HCEC 1CT (cell line): ENCODE data around the gene CRY2.

Experiments
- DNase-seq: peaks from one replicate; pipeline ENCODE4 v3.0.0-alpha.2; 2017

The CRY2 gene

DNA sequence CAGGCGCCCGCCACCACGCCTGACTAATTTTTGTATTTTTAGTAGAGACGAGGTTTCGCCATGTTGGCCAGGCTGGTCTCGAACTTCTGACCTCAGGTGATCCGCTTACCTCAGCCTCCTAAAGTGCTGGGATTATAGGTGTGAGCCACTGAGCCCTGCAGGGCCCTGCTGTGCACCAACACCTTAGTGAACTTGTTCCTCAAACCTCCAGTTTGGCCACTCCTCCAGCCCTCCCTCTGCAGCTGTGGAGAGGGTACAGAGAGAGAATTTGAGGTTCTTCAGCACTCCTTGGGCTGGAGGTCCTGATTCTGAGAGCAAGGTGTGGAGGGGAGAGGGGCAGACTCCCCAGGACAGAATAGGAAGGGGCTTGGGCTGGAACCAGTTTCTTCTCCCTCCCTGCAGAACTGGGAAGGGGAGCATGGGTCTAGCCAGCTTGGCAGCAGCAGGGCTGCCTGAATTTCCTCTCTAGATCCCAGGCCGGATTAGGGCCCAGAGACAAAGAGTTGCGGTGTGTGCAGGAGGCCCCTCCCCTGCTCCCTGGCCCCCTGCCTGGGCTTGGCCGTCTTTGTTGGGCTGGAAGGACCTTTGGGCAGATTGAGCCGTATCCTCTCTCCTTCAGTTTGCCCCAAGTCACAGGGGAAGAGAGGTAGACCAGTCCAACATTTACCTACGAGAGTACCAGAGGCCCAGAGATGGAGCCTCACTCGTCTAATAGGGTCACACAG lies 72.7 kb downstream of the CRY2 start:
- no peak for DNase-seq

DNA sequence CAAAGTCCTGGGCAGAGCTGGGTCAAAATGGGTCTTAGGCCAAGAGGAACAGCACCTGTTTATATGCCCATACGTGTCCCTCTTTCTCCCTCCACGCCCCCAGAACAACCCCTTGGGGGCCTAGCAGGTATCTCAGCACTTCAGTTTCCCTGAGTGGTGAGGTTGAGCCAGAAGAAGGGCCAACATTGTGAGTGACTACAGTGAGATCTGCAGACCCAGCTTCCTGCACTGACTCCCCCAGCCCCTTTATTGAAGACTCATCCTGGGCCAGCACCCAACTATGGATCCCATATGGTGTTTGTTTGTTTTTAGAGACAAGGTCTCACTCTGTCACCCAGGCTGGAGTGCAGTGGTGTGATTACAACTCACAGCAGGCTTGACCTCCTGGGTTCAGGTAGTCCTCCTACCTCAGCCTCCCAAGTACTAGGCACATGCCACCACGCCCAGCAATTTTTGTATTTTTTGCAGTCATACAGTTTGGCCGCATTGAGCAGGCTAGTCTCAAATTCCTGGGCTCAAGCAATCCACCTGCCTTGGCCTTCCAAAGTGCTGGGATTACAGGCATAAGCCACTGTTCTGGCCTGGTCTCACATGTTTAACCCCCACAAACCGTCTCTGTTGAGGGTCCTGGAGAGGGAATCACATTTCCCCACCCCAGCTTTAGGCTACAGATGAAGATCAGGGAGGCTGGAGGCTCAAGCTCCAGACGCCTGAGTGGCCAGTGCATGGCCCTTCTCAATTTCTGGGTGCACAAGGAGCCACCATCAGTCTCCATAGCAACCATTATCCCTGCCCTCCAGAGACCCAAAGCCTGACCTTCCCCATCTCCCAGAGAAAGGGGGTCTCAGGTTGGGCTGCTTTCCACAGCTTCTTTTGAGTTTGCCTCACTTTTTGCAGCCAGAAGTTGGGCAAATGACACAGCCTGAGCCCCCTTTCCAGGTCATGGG lies 73.5 kb downstream of the CRY2 start:
- no peak for DNase-seq

DNA sequence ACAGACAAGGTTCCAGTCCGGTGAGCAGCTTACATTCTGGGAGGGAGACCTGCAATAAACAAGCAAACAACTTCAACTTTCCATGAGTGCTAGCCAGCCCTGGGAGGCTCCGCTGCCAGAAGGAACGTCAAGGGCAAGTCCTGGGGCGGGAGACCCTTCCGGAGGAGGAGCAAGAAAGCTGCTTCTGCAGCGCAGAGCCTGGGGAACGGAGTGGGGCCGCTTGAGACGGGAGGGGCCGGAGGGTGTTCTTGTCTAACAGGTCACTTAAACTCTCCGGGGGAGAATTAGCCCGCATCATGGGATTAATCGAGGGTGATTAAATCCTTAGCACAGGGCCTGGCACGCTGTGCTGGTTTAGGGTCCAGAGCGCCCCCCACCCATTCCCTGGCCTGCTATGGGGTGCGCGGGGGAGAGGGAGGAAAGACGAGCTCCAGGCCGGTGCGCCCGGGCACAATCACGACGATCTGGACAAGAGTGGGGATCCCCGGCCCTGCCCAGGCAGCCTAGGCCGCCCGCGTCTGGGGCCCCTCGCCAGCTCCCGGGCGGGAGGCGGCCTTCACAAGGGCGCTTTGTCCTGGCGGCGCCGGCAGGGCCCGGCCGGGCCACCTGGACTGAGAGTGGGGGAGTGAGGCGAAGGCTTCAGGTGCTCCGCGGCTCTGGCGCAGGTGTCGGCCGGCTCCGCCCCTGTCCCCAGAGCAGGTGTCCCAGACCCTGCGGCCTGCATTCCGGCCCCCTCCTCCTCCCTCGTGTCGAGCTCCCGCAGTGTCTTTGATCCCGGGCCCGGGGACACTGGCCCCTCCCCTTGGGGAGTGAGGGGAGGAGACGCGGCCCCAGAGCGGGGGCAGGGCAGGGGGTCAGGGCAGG lies 74.5 kb downstream of the CRY2 start:
- DNase-seq, result no peak

DNA sequence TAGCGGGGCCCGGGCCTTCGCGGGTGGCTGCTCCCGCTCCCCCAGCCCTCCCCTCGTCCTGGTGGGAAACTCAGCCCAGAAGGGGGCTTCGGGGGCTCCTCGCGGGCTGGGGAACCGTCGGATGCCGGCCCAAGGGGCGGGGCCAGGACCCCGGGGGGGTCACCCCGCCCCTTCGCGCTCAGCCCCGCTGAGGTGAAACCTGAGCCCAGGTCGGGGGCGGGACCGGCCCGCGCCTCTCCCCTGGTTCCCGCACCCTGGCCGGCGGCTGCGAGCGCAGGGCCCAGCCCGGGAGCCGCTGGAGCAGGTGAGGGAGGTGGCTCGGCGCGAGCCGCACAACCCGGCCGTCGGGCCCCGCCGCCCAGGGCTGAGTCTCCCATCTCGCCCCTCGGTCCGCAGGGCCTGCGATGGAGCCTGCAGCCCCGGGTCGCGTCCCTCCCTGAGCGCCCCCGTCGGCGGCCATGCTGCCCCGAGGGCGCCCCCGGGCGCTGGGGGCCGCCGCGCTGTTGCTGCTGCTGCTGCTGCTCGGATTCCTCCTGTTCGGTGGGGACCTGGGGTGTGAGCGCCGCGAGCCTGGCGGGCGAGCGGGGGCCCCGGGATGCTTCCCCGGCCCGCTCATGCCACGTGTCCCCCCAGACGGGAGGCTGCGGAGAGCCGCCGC lies 75.3 kb downstream of the CRY2 start, which contains the start of gene LARGE2:
Gene LARGE2 (plus strand): TSS at position 232 of the 658 bp plus-strand sequence. CDS start 227 bp downstream, at position 459.
- DNase-seq, result no peak

DNA sequence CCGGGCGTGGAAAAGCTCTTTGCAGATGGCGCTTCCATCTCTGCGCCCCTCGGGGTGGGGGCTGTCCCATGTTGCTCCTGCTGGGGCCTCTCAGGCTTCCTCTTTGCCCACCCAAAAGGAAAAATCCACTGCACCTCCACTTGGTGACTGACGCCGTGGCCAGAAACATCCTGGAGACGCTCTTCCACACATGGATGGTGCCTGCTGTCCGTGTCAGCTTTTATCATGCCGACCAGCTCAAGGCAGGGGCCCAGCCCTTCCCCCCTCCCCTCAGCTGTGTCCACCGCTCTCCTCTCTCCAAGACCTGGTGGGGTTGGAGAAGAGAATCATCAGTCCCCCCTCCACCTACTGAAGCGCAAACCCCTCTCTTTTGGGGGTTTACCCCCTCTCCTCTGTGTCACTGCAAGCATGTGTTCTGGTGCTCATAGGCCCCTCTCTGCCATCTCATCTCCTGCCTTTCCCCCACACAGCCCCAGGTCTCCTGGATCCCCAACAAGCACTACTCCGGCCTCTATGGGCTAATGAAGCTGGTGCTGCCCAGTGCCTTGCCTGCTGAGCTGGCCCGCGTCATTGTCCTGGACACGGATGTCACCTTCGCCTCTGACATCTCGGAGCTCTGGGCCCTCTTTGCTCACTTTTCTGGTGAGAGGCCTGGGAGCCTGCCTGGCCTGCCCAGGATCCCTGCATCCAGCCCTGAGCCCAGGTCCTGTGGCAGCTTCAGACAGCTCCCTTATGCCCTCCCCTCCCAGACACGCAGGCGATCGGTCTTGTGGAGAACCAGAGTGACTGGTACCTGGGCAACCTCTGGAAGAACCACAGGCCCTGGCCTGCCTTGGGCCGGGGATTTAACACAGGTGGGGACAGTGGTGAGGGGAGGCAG lies 77.0 kb downstream of the CRY2 start:
- DNase-seq, result no peak

DNA sequence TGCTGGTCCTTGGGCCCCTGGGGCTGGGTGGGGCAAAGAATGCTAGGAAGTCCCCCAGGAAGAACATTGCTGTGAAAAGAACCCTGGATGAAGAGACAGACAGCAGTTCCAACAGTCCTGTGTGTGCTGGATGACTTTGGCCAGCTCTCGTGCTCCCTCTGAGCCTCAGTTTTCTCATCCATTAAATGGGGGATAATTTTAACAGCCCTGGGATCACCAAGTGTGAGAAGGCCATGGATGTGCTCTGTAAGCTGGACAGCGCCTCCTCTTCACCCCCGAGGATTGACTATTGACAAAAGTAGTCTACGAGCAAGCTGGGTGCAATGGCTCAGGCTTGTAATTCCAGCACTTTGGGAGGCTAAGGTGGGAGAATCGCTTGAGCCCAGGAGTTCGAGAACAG lies 77.7 kb downstream of the CRY2 start:
- no peak for DNase-seq

DNA sequence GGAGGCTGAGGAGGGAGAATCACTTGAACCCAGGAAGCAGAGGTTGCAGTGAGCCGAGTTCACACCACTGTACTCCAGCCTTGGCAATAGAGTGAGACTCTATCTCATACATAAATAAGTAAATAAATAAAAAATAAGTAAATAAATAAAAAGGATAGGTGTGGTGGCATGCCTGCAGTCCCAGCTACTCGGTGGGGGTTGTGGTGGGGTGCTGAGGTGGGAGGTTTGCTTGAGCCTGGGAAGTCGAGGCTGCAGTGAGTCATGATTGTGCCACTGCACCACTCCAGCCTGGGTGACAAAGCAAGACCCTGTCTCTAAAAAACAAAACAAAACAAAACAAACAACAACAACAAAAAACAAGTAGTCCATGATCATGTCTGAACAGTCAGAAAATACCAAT lies 78.3 kb downstream of the CRY2 start:
- DNase-seq, result no peak

DNA sequence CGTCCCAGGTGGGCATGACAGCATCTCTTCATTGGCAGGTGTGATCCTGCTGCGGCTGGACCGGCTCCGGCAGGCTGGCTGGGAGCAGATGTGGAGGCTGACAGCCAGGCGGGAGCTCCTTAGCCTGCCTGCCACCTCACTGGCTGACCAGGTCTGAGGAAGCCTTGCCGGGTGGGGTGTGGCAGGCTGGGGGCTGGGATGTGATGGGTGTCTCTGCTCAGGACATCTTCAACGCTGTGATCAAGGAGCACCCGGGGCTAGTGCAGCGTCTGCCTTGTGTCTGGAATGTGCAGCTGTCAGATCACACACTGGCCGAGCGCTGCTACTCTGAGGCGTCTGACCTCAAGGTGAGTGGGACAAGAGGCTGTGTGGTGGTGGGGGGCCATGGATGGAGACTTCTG lies 78.7 kb downstream of the CRY2 start:
- DNase-seq, result no peak

DNA sequence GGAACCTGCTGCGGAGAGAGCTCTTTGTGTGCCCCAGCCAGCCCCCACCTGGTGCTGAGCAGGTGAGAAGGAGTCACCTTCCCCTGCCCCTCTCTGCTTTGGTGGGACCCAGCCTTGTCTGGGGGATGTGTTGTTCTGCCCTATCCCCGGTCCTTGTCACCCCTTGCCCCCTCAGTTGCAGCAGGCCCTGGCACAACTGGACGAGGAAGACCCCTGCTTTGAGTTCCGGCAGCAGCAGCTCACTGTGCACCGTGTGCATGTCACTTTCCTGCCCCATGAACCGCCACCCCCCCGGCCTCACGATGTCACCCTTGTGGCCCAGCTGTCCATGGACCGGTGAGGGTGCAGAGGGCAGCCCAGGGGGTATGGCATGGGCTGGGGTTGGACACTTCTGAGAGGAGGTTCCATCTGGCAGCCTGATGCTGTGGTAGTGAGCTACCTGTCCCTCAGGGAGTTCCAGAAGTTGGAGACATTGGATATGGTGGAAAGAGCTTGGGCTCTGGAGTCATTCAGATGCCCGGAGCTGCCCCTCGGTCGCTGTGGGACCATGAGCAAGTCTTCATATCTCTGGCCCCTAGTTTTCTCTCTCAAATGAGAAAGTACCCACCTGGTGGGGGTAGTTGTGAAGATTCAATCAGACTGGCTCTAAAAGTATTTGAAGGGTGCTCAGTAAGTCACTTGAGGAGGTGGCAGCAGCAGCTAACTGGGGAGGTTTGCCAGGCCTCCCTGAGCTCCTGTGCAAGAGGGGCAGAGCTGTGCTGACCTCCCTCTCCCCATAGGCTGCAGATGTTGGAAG lies 79.5 kb downstream of the CRY2 start:
- DNase-seq, result no peak

DNA sequence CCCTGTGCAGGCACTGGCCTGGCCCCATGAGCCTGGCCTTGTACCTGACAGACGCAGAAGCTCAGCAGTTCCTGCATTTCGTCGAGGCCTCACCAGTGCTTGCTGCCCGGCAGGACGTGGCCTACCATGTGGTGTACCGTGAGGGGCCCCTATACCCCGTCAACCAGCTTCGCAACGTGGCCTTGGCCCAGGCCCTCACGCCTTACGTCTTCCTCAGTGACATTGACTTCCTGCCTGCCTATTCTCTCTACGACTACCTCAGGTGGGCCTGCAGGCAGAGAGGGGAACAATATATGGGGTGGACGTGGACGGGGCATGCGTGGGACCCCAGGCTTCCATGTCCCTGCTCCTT lies 80.0 kb downstream of the CRY2 start:
- no peak for DNase-seq

DNA sequence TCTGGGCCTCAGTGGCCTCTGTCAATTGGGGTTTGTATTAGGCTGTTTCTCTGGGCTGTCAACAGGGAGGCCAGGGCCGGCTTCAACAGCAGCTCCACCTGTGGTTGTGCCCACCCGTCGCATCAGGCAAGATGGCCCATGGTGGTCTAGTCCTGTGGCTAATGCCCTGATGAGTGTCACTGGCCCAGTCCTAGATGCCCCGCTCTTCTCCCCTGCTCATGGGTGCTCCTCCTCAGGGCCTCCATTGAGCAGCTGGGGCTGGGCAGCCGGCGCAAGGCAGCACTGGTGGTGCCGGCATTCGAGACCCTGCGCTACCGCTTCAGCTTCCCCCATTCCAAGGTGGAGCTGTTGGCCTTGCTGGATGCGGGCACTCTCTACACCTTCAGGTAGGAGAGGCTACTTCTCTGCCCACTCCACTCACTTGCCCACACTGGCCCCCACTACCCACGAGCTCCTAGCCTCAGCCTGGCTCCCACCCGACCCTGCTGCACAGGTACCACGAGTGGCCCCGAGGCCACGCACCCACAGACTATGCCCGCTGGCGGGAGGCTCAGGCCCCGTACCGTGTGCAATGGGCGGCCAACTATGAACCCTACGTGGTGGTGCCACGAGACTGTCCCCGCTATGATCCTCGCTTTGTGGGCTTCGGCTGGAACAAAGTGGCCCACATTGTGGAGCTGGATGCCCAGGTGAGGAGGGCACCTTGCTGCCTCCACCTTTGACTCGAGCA lies 80.6 kb downstream of the CRY2 start:
- no peak for DNase-seq

DNA sequence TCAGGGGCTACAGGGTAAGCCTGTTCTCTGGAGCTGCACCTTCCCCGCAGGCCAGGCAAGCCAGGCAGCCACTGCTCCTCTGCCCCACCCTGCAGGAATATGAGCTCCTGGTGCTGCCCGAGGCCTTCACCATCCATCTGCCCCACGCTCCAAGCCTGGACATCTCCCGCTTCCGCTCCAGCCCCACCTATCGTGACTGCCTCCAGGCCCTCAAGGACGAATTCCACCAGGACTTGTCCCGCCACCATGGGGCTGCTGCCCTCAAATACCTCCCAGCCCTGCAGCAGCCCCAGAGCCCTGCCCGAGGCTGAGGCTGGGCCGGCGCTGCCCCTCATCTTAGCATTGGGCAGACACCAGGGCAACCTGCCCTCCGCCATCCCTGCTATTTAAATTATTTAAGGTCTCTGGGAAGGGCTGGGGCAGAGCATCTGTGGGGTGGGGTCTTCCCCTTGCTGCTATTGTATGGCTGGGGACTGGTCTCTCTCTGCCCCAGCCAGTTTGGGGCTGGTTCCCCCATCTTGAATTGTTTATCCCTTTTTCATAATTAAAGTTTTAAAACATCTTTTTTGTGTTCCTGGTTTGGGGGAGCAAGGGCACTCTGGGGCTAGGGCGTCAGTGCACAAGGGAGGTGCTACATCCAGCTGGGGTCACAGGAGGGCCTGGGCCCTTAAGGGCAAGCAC lies 81.4 kb downstream of the CRY2 start:
- DNase-seq, result no peak

DNA sequence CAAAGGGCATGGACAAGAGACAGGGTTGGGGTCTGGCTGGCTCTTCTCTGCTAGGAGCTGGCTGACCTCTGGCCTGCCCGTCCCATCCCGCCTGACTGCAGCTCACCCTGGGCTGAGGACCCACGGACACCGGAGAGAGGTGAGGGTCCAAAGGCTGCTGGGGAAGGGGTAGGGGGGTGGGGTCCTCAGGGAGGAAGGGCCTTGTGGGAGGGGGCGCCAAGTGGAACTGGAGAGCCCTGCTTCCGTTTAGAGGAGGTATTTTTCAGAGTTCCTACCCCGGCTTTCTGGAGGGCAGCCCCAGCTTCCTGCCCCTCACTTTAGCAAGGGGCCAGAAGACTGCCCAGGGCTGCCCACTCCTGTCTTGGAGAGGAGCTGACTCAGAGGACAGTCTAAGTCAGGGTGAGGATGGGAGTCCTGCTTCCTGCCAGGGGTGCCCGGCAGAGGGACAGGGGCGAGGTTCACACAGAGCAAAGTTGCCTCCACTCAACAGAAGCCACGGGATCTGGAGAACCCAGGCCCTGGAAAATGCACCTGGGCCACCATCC lies 82.3 kb downstream of the CRY2 start:
- DNase-seq, result no peak

DNA sequence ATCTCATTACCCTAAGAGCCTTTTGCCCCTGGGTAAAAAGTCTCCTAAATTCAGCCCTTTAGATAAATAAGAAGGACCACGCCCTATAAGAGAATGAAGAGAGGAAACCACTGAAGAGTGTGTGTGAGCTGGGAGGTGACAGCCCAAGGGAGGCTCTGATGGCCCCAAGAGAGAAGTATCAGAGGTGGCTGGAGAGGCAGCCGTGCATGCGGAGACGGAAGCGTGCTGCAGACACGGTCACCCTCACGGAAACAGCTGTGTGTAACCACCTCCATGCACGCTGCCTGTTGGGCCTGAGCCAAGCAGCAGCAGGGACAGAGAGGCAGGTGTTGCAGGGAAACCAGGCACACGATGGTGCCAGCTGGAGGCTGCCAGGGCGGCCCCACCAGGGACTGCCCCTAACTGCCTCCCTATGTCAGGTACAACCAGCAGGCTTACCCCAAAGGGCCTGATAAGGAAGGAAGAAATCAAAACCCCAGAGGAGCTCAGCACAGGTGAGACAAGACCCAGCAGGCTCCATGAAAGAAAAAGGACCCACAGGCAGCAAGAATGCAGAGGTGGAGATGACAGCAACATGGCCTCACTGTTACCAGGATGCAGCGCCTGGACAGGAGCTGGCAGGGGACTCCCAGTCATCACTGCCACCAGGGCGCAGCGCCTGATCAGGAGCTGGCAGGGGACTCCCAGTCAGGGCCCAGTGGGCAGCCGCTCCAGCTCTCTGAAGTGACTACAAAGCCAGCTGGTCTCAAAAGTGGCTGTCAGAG lies 82.9 kb downstream of the CRY2 start:
- DNase-seq, result no peak

DNA sequence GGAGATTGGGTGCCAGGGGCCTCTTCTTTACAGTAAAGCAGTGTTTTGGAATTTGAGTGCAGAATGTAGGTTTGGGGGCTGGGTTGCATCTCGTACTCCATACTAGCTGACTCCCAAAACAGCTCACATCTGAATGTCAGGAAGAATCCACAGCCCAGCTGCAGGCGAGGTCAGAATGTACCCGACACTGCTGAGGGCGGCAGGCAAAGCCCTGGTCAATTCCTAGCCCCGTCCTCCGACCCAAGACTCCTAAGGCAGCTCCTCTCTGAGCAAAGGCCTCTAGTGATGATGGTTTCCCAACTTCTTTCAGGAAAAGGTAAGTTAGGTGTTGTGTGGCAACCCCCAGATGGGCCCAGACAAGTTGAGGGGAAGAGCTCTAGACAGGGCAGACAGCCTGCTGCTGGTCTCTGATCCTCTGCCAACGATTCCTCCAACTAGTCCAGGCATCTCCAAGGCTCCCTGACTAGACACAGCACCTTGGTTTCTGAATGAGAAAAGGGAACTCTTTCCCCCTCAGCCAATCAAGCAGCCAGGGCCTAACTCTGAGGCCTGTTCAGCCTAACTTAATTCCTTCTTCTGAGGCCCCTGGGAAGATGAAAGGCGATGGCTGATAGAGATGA lies 83.8 kb downstream of the CRY2 start:
- no peak for DNase-seq

DNA sequence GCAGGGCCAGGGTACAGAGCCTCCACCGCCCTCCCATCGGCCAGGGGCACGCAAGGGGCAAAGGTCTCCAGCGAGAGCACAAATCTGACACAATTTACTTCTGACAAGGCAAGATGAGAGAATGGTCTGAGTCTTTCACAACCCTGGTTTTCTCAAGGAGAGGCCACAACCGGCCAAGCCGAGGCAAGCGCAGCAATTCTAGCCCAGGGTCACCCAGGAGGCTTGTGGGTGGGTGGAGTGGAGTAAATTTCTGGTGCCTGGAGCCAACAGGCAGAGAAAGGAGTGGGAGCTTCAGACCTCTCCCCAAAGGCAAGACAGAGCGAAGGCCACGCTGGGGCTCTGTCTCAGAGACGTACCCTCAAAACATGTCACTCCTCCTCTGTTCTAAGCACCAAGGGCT lies 84.5 kb downstream of the CRY2 start:
- DNase-seq, result no peak

DNA sequence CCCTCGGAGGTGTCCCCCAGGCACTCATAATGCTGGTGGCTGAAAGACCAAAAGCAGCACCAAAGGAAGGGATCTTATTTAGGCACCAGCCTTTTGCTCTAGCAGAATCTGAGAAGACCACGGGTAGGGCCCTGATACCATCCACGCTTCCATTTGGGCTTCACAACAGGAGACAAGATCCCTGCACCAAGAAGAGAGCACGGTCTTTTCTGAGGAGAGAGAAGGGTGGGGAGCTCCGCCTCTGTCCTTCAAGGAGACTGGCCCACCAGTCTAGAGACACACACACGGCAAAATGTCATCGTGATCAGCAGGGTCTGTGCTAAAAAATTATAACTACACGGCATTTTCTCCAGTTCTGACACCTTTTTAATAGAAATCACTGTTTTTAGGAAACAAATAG lies 84.9 kb downstream of the CRY2 start:
- DNase-seq, result no peak
